Loucy (cell line): Measurements from ENCODE around the gene CFAP65.

Source experiments
- H2AFZ ChIP-seq: fragments of 200-600 bp; sonication (generic); 2 replicates; pipeline ENCODE4 v1.6.0; 2016; ENCODE audit warnings: antibody characterized with exemption, mild to moderate bottlenecking, low read length, moderate library complexity
- H3F3A ChIP-seq: fragments of 200-600 bp; 2 replicates; pipeline ENCODE4 v1.6.0; 2016; ENCODE audit warnings: antibody characterized with exemption, low read depth, mild to moderate bottlenecking
- H3K27me3 ChIP-seq: fragments of 200-600 bp; sonication (generic); 2 replicates; pipeline ENCODE4 v1.6.1; 2014; ENCODE audit warnings: low read length, mild to moderate bottlenecking; ENCODE audit not compliant: insufficient read depth, poor library complexity, severe bottlenecking
- H3K36me3 ChIP-seq: fragments of 200-600 bp; sonication (generic); 2 replicates; pipeline ENCODE4 v1.6.1; 2016; ENCODE audit warnings: low read length; ENCODE audit not compliant: insufficient read depth
- H3K4me1 ChIP-seq: fragments of 200-600 bp; sonication (generic); 2 replicates; pipeline ENCODE4 v1.5.1; 2014; ENCODE audit warnings: low read length, mild to moderate bottlenecking; ENCODE audit not compliant: insufficient read depth, poor library complexity, severe bottlenecking
- H3K4me2 ChIP-seq: fragments of 200-600 bp; sonication (generic); 2 replicates; pipeline ENCODE4 v1.6.0; 2014; ENCODE audit warnings: antibody characterized with exemption, low read length, low read depth, mild to moderate bottlenecking; ENCODE audit not compliant: poor library complexity, severe bottlenecking
- H3K4me3 ChIP-seq: fragments of 200-600 bp; sonication (generic); 2 replicates; pipeline ENCODE4 v1.5.1; 2014; ENCODE audit warnings: low read length, mild to moderate bottlenecking, mixed read lengths; ENCODE audit not compliant: poor library complexity, severe bottlenecking
- H3K79me2 ChIP-seq: fragments of 200-600 bp; sonication (generic); 2 replicates; pipeline ENCODE4 v1.6.1; 2014; ENCODE audit warnings: low read length; ENCODE audit not compliant: insufficient read depth
- H3K9ac ChIP-seq: fragments of 200-600 bp; sonication (generic); 2 replicates; pipeline ENCODE4 v1.6.0; 2014; ENCODE audit warnings: mild to moderate bottlenecking, low read depth, low read length, moderate library complexity; ENCODE audit not compliant: poor library complexity, severe bottlenecking
- H3K9me2 ChIP-seq: fragments of 200-600 bp; sonication (generic); replicated peaks from 2 replicates; pipeline ENCODE4 v1.6.1; 2016; ENCODE audit warnings: low read depth, low read length, mixed read lengths
- H3K9me3 ChIP-seq: fragments of 200-600 bp; sonication (generic); 2 replicates; pipeline ENCODE4 v1.6.1; 2014; ENCODE audit warnings: mild to moderate bottlenecking, antibody characterized with exemption, low read length, low read depth; ENCODE audit not compliant: insufficient read depth
- H4K20me1 ChIP-seq: fragments of 200-600 bp; sonication (generic); 2 replicates; pipeline ENCODE4 v1.6.0; 2014; ENCODE audit warnings: antibody characterized with exemption, low read length, mild to moderate bottlenecking; ENCODE audit not compliant: insufficient read depth, poor library complexity, severe bottlenecking
- EZH2phosphoT487 ChIP-seq: fragments of 200-600 bp; IDR thresholded peaks from 2 replicates; pipeline ENCODE4 v1.6.1; 2018; ENCODE audit warnings: antibody characterized with exemption, mild to moderate bottlenecking, moderate library complexity, borderline replicate concordance
- TF ChIP-seq, protein P1 (sequence below): fragments of 200-600 bp; sonication (generic); conservative IDR thresholded peaks from 2 replicates; pipeline ENCODE4 v1.5.1; 2014; ENCODE audit warnings: mild to moderate bottlenecking, antibody characterized with exemption, low read length

Gene CFAP65

DNA sequence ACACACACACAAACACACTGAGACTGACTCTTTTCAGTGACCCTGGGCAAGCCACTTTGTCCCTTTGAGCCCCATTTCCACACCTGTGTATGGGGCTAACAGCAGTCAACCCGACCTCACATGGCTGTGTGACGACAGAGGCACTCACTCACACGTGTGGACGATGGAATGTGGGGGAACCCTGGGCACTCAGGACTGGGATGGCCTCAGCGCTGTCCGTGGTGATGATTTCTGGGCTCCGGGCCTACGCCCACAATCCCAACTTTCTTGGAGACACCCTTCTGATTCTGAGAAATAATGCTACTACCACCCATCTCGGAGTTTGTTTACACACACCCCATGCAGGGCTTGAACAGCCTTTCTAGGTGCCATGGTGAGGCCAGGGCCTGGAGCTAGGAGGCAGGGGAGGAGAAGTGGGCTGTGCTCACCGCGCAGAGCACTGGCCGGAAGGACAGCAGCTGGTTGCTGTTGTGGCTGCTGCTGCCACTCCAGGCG, 49.6 kb downstream of the CFAP65 start:
- Histone ChIP-seq H3K4me2 (no peak overlapping the region), H3K9ac (no peak overlapping the region), H4K20me1 (no peaks in the 10 kb centered on the region), H3K9me2 (no peaks in the 10 kb centered on the region), H2AFZ (no peak overlapping the region), H3F3A (no peaks in the 10 kb centered on the region), H3K4me3 (no peak overlapping the region), H3K9me3 (no peaks in the 10 kb centered on the region), H3K36me3 (no peaks in the 10 kb centered on the region), H3K4me1 (no peaks in the 10 kb centered on the region), H3K79me2 (no peaks in the 10 kb centered on the region), H3K27me3 (no peaks in the 10 kb centered on the region)
- TF ChIP-seq EZH2phosphoT487 = no peak
- TF ChIP-seq, protein P1, sequence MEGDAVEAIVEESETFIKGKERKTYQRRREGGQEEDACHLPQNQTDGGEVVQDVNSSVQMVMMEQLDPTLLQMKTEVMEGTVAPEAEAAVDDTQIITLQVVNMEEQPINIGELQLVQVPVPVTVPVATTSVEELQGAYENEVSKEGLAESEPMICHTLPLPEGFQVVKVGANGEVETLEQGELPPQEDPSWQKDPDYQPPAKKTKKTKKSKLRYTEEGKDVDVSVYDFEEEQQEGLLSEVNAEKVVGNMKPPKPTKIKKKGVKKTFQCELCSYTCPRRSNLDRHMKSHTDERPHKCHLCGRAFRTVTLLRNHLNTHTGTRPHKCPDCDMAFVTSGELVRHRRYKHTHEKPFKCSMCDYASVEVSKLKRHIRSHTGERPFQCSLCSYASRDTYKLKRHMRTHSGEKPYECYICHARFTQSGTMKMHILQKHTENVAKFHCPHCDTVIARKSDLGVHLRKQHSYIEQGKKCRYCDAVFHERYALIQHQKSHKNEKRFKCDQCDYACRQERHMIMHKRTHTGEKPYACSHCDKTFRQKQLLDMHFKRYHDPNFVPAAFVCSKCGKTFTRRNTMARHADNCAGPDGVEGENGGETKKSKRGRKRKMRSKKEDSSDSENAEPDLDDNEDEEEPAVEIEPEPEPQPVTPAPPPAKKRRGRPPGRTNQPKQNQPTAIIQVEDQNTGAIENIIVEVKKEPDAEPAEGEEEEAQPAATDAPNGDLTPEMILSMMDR = no peak

DNA sequence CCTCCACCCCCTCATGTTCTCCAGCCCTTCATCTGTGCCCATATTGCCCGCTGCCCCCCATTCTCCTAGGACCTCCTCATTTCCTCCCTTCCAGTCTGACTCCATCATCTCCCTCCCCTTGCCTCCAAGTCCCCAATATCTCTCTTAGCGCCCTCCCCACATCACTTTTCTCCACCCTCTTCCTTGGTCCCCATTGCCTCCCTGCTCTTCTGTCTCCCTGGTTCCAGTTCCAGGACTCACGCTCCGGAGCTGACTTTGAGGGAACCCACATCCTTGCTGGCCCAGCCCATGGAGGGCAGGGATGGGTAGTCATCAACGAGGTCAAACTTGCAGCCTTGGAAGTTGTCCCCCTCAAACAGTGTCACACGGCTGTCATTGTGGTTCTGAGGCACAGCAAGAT, 50.7 kb downstream of the CFAP65 start:
- Histone ChIP-seq H3K9me3 (no peaks in the 10 kb centered on the region), H2AFZ (no peak overlapping the region), H3K4me1 (no peaks in the 10 kb centered on the region), H3K4me2 (no peak overlapping the region), H3K4me3 (no peak overlapping the region), H4K20me1 (no peaks in the 10 kb centered on the region), H3K27me3 (no peaks in the 10 kb centered on the region), H3K9ac (no peak overlapping the region), H3K36me3 (no peaks in the 10 kb centered on the region), H3K79me2 (no peaks in the 10 kb centered on the region), H3F3A (no peaks in the 10 kb centered on the region), H3K9me2 (no peaks in the 10 kb centered on the region)
- TF ChIP-seq EZH2phosphoT487 = no peak
- TF ChIP-seq, protein P1 = no peak

DNA sequence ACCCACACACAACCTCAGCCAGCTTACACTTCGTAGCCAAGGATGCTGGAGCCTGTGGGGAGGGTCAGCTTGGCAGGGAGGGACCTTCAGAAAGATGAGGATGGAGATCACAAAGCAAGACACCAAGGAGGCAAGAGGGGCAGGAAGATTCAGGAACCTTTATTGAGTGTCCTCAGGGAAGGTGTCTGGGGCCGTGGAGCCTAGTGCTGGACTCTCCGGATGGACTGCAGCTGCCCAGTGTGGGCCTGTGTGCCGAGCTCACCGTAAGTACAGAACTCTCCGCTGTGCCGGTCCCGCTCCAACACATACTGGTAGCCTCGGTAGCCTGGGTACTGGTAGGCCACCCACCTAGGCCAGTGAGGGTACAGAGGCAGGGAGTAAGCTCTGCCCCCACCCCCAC, 51.3 kb downstream of the CFAP65 start:
- no peak overlapping the region for H3K4me3 ChIP-seq
- no peaks in the 10 kb centered on the region for H3K9me3 ChIP-seq
- H3K4me1 ChIP-seq = no peaks in the 10 kb centered on the region
- no peak overlapping the region for H2AFZ ChIP-seq
- no peak overlapping the region for H3K4me2 ChIP-seq
- no peaks in the 10 kb centered on the region for H3K9me2 ChIP-seq
- H3K79me2 ChIP-seq = no peaks in the 10 kb centered on the region
- TF ChIP-seq, protein P1 = no peak
- TF ChIP-seq EZH2phosphoT487 = no peak
- no peaks in the 10 kb centered on the region for H4K20me1 ChIP-seq
- no peak overlapping the region for H3K9ac ChIP-seq
- H3K36me3 ChIP-seq = no peaks in the 10 kb centered on the region
- H3F3A ChIP-seq = no peaks in the 10 kb centered on the region
- no peaks in the 10 kb centered on the region for H3K27me3 ChIP-seq
